ENCODE results near the gene GPR68.

GPR68 gene

DNA sequence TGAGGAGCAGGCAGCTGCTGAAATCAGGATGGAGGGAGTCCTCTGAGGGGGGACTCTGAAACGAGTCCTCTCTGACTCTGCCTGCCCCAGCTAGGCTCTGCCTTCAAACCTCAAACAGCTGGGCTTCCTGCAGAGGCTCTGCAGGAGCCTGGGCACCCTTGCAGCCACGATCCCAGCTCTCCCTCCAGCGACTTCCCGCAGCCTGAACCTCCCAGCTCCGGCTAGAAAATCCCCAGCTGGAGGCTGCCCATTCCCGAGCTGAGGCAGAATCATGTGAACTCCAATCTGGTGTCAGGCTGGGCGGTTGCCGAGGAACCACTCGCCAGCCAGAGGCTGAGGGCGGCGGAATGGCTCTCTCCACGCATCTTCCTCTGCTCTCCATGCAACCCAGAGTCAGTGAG is at the start of gene GPR68:
Gene GPR68 (minus strand): TSS at position 204 of the 401 bp plus-strand sequence. CDS start 9,654 bp downstream, outside the sequence.
- no peak for DNase-seq

GRCh38 chr14:91294153-91294552 is 49.6 kb upstream of the GPR68 start:
- DNase-seq = no peak

DNA sequence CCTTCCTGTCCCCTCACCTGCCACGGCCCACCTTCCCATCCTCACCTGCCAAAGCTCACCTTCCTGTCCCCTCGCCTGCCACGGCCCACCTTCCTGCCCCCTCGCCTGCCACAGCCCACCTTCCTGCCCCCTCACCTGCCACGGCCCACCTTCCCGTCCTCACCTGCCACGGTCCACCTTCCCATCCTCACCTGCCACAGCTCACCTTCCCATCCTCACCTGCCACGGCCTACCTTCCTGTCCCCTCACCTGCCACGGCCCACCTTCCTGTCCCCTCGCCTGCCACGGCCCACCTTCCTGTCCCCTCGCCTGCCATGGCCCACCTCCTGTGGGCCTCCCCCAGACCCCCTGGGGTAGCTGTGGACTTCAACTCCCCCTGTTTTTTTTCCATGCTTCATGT is 48.8 kb upstream of the GPR68 start:
- no peak for DNase-seq

- DNase-seq = no peak
These were observed 48.0 kb upstream of the GPR68 start for GRCh38 chr14:91292491-91292890.

DNA sequence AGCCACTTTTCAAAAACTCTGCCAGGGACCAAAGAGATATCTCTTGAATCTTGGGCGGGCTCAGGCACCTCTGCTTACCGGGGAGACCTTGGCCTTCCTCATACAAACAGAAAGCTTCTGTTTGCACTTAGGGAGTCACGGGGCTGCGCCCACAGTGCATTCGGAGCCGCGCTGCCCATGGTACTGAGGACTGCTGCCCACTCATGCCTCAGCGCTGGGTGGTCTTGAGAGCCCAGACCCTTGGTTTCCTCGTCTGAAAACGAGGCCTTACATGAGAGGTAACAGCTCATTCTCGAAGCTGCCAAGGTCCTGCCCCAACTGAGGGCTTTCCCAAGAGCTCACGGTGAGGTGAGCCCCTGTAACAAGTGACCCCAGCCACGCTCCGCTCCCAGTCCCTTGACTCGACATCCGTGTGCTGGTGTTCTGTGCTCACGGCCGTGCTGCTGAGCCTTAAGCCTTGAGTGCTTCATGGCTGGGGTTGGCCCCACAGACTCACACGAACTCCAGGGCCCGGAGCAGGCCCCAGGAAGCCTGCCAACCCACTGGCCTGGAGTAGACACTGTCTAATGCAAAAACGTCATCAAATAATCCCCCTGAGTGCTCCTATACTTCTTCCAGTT is 47.4 kb upstream of the GPR68 start:
- no peak for DNase-seq

- no peak for DNase-seq
These were observed 46.5 kb upstream of the GPR68 start for GRCh38 chr14:91290986-91291385.

- no peak for DNase-seq
These were observed 45.0 kb upstream of the GPR68 start for GRCh38 chr14:91289464-91289863.

- no peak for DNase-seq
These were observed 44.4 kb upstream of the GPR68 start for GRCh38 chr14:91288876-91289275.

DNA sequence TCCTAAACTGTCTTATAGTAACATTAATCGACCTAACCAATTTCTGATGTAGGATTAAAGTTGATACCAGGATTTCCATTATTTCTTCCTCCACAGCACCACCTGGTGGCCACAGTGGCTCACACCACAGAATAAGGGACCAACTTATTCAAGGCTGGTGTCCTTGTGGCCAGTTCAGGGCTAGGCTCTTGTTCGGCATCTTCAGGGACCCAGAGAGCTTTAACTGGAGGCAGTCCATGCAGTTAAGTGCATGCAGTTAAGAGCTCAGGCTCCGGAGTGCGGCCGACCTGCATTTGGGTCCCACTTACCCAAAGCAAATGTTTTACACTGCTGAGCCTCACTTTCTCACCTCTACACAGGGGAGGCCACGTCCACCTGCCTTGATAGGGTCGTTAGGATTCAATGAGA is 42.0 kb upstream of the GPR68 start:
- peak; percentile 87 for DNase-seq

- DNase-seq = no peak
These were observed 40.5 kb upstream of the GPR68 start for GRCh38 chr14:91284791-91285548.

DNA sequence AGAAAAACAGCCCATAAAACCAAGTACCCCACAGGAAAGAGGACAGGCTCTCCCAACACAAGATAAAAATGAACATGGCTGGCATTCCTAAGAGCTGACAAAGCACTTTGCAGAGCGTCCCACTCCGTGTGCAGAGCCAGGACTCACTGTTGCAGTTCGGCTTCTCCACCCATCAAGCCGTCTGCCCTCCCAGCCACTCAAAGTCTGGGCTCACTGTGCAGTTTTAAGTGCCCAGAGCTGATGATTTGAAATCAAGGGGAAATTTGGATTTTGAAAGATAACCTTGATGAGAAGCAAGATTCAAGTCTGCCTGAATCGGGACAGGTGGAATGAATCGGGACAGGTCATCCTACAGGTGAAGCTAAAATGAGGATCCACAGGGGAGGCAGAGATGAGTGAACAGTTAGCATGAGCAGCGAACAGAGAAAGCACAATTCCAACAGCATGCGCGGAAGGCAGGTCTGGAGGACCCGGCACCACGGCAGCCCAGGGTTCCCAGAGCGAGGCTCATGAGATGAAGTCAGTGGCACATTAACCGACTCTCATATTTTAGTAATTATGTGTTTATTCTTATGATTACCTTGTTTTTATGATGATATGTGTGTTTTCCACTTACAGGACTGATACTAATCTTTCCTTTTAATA is 39.8 kb upstream of the GPR68 start:
- no peak for DNase-seq

- DNase-seq = no peak
These were observed 39.2 kb upstream of the GPR68 start for GRCh38 chr14:91283666-91284065.

DNA sequence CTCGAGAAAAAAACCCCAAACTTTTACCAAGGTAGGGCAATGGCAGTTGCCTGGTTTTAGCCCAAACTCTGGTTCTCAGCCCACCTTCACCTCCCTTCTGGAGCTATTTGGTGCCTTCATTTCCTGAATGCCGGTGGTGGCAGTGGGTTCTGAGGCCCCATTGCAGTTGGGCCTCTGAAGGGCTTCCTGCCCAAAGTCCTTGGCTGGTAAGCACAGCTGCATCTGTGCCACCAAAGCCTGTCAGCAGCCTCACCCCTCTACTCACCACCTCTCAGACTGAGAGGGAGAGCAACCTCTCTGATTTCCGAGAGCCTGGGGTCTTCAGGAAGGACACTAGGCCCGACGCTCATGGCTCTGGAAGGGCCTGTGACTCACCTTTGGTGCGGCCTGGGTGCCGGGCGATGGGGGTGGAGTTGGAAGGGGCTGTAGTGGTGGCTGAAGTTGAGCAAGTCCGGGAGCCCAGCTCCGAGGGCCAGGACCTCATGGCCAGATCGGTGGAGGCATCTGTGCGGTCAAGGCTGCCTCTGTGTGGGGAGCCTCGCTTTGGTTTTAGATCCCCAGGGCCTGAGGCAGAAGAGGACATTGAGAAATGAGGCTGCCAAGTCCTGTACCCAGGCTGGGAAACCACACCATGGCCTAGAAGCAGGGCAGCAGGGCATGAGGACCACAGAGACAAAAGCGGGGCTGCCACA is 38.6 kb upstream of the GPR68 start:
- DNase-seq = no peak

- no peak for DNase-seq
These were observed 36.8 kb upstream of the GPR68 start for GRCh38 chr14:91281346-91281745.

DNA sequence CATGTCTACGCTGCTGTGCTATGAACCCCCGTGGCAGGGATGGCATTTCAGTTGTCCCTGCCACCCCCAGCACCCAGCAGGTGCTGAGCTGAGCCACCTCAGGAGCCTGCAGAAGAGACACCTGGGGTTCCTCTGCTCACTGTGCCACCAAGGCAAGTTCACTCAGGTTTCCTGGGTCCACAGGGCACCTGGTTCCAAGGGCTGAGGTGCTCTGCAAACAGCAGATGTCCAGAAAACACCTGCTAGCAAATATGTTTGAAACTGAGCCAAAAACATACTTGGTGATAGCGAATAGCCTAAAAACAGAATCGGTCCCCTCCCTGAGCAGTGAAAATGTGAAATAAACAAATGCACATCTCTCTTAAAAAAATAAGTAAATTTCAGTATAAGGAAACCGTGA is 35.6 kb upstream of the GPR68 start:
- no peak for DNase-seq

- DNase-seq = no peak
These were observed 34.9 kb upstream of the GPR68 start for GRCh38 chr14:91279354-91279753.

DNA sequence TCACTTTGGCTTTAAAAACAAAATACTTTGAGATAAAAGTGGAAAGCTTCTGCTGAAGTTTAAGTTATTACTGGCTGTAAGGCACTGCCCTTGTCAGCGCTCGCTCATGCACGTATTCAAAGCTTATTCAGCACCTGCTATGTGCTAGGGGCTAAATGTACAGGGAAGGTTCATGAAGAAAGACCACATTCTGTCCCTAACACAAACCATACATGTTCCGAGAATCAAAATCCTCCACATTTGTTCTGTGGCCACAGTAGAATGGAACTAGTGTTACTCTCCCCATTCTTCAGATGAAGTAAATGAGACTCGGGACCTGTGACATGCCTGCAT is 33.8 kb upstream of the GPR68 start:
- DNase-seq = no peak

GRCh38 chr14:91277546-91278382 is 33.3 kb upstream of the GPR68 start:
- no peak for DNase-seq

- DNase-seq = no peak
These were observed 30.3 kb upstream of the GPR68 start for GRCh38 chr14:91274796-91275195.

DNA sequence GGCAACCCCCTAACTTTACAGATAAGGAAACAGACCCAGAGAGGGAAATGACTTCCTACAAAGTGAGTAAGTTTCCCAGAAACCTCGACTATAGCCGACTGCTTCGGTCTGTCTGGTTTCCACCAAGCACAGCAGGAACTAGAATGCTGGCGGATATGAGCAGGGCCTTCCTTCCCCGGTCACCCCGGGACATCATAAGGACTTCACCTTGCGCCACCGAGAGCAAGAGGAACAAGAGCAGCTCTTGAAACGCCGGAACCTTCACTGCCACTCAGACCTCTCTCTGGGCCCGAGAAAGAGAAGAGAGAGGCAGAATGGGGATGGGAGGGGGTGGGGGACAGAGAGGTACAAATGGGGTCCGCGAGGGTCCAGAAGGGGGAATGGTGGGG is 29.4 kb upstream of the GPR68 start:
- DNase-seq = no peak

- DNase-seq = no peak
These were observed 28.9 kb upstream of the GPR68 start for GRCh38 chr14:91273273-91273884.

All from activated T-cell treated with anti-CD3 and anti-CD28 coated beads for 4 hours (primary cell).